HCT116 (cell line): ENCODE measurements around the gene KIAA1586. TPM values are rescaled to one million over a fixed set of nuclear protein-coding genes. Genes with fewer than 3 reads are reported as not detected.

Experiments used
- ATAC-seq: fragments of 200-7000 bp; cut with Tn5 transposase; 2 replicates; pipeline ENCODE4 v1.9.1; 2020; ENCODE audit warnings: mild to moderate bottlenecking, moderate library complexity
- BruUV-seq: library from RNA; stranded (reverse); fragments of 400-500 nt; replicated peaks from 2 replicates; lab custom pipeline; 2021; lab: Mats Ljungman, UMichigan
- CTCF ChIA-PET: fragments of 300-600 bp; sonication (Branson Sonifier 250); formaldehyde crosslinking; loops from one replicate; lab custom pipeline; 2021; ENCODE audit warnings: antibody characterized with exemption; lab: Charles Lee
- POLR2A ChIA-PET: fragments of 300-600, 350-600 bp; sonication (Branson Sonifier 250); formaldehyde crosslinking; loops from one replicate; lab custom pipeline; 2021; ENCODE audit warnings: antibody characterized with exemption; lab: Charles Lee
- RAD21 ChIA-PET, 2 experiments: fragments of 300-600 bp; sonication (Branson Sonifier 250); formaldehyde crosslinking; loops; one replicate each; lab custom pipeline; 2023; ENCODE audit warnings: low total read pairs in 2 of 2; ENCODE audit not compliant: uncharacterized antibody in 2 of 2, unreplicated experiment in 2 of 2, low non-redundant PET in 1 of 2; lab: Charles Lee
- DNase-seq: peaks from one replicate; pipeline ENCODE4 v3.0.0-alpha.2; 2010; ENCODE audit warnings: low read depth, low spot score
- H2AFZ ChIP-seq: fragments of 200-600 bp; shearing (Covaris generic), sonication (generic); 2 replicates; pipeline ENCODE4 v1.6.1; 2017; ENCODE audit warnings: low read depth, mixed run types, mixed read lengths, antibody characterized with exemption, low read length; ENCODE audit not compliant: poor library complexity, severe bottlenecking
- H3K27ac ChIP-seq: 2 replicates; pipeline ENCODE4 v1.5.1; 2012; ENCODE audit warnings: low read depth, low read length
- H3K27me3 ChIP-seq: fragments of 200-600 bp; sonication (generic); 2 replicates; pipeline ENCODE4 v1.6.1; 2016; ENCODE audit warnings: mixed run types, low read length, mixed read lengths; ENCODE audit not compliant: insufficient read depth
- H3K36me3 ChIP-seq, 2 experiments: fragments of 200-500 bp in 1 of 2; fragments of 200-600 bp in 1 of 2; sonication (Bioruptor generic) in 1 of 2; sonication (generic) in 1 of 2; 2 replicates each; pipeline versions ENCODE4 v1.5.1 to v1.6.1; 2014 to 2016; ENCODE audit warnings: low read length in 2 of 2, inconsistent platforms in 1 of 2, mixed read lengths in 1 of 2, mixed run types in 1 of 2; ENCODE audit not compliant: insufficient read depth in 2 of 2, control insufficient read depth in 1 of 2
- H3K4me1 ChIP-seq, 2 experiments: fragments of 200-600 bp in 1 of 2; sonication (generic) in 1 of 2; 2 replicates each; pipeline versions ENCODE4 v1.5.1 to v1.6.1; 2012 to 2017; ENCODE audit warnings: low read length in 2 of 2, inconsistent platforms in 1 of 2, mild to moderate bottlenecking in 1 of 2, mixed read lengths in 1 of 2, mixed run types in 1 of 2, moderate library complexity in 1 of 2; ENCODE audit not compliant: insufficient read depth in 2 of 2, control insufficient read depth in 1 of 2
- H3K4me2 ChIP-seq: fragments of 200-600 bp; sonication (generic); 2 replicates; pipeline ENCODE4 v1.6.1; 2017; ENCODE audit warnings: mixed run types, low read length, mixed read lengths
- H3K4me3 ChIP-seq, 2 experiments: fragments of 200-600 bp in 1 of 2; sonication (generic) in 1 of 2; replicated peaks in 1 of 2; 2 replicates each; pipeline ENCODE4 v1.5.1; 2011 to 2016; ENCODE audit warnings: low read length in 2 of 2, control low read depth in 1 of 2, low read depth in 1 of 2, mild to moderate bottlenecking in 1 of 2, mixed read lengths in 1 of 2, mixed run types in 1 of 2
- H3K79me2 ChIP-seq: fragments of 200-600 bp; sonication (generic); 2 replicates; pipeline ENCODE4 v1.6.1; 2017; ENCODE audit warnings: mild to moderate bottlenecking, mixed run types, low read length, moderate library complexity, mixed read lengths; ENCODE audit not compliant: insufficient read depth
- H3K9ac ChIP-seq: fragments of 200-600 bp; sonication (generic); 2 replicates; pipeline ENCODE4 v1.6.1; 2016; ENCODE audit warnings: low read length, mixed read lengths
- H3K9me2 ChIP-seq: fragments of 200-600 bp; sonication (generic), shearing (Covaris generic); 2 replicates; pipeline ENCODE4 v1.6.1; 2017; ENCODE audit warnings: mixed run types, mild to moderate bottlenecking, moderate library complexity; ENCODE audit not compliant: insufficient read depth
- H3K9me3 ChIP-seq, 2 experiments: fragments of 200-500 bp in 1 of 2; fragments of 200-600 bp in 1 of 2; sonication (Bioruptor generic) in 1 of 2; sonication (generic) in 1 of 2; 2 replicates each; pipeline ENCODE4 v1.6.1; 2014 to 2017; ENCODE audit warnings: low read length in 2 of 2, mixed read lengths in 2 of 2, inconsistent platforms in 1 of 2, low read depth in 1 of 2, mild to moderate bottlenecking in 1 of 2, mixed run types in 1 of 2, moderate library complexity in 1 of 2; ENCODE audit not compliant: control insufficient read depth in 1 of 2, insufficient read depth in 1 of 2
- H4K20me1 ChIP-seq: fragments of 200-600 bp; sonication (generic), shearing (Covaris generic); 2 replicates; pipeline ENCODE4 v1.6.1; 2017; ENCODE audit warnings: mixed run types, mild to moderate bottlenecking, moderate library complexity; ENCODE audit not compliant: insufficient read depth
- ATF3 ChIP-seq: IDR thresholded peaks from 2 replicates; pipeline ENCODE4 v1.6.1; 2012
- CEBPB ChIP-seq: IDR thresholded peaks from 2 replicates; pipeline ENCODE4 v1.6.1; 2012; ENCODE audit warnings: low read depth
- CTCF ChIP-seq, 3 experiments: fragments of 200-600 bp in 1 of 3; sonication (generic) in 1 of 3; IDR thresholded peaks in 2 of 3; conservative IDR thresholded peaks in 1 of 3; 2 replicates each; pipeline ENCODE4 v1.5.1; 2012 to 2017; ENCODE audit warnings: low read depth in 2 of 3, low read length in 2 of 3, antibody characterized with exemption in 1 of 3, borderline replicate concordance in 1 of 3, control low read depth in 1 of 3, mild to moderate bottlenecking in 1 of 3, mixed read lengths in 1 of 3, mixed run types in 1 of 3, moderate library complexity in 1 of 3; ENCODE audit not compliant: insufficient read depth in 1 of 3
- EGR1 ChIP-seq: IDR thresholded peaks from 2 replicates; pipeline ENCODE4 v1.6.1; 2012; ENCODE audit warnings: low read depth
- ELF1 ChIP-seq: IDR thresholded peaks from 2 replicates; pipeline ENCODE4 v1.6.1; 2012; ENCODE audit warnings: low read depth, borderline replicate concordance
- EZH2 ChIP-seq: fragments of 200-600 bp; sonication (generic); IDR thresholded peaks from 2 replicates; pipeline ENCODE4 v1.6.1; 2017; ENCODE audit warnings: antibody characterized with exemption, mixed run types
- FOSL1 ChIP-seq: IDR thresholded peaks from 2 replicates; pipeline ENCODE4 v1.6.1; 2012; ENCODE audit warnings: low read depth
- MAX ChIP-seq: IDR thresholded peaks from 2 replicates; pipeline ENCODE4 v1.6.1; 2012
- POLR2A ChIP-seq: IDR thresholded peaks from 2 replicates; pipeline ENCODE4 v1.7.0; 2011; ENCODE audit warnings: borderline replicate concordance; ENCODE audit not compliant: insufficient read depth, insufficient read length; ENCODE audit errors: extremely low read depth
- RAD21 ChIP-seq: IDR thresholded peaks from 2 replicates; pipeline ENCODE4 v1.6.1; 2012; ENCODE audit warnings: low read depth, mild to moderate bottlenecking
- SIN3A ChIP-seq: IDR thresholded peaks from 2 replicates; pipeline ENCODE4 v1.6.1; 2012; ENCODE audit warnings: low read depth
- SP1 ChIP-seq: IDR thresholded peaks from 2 replicates; pipeline ENCODE4 v1.6.1; 2012; ENCODE audit warnings: low read depth
- TCF7L2 ChIP-seq: IDR thresholded peaks from 2 replicates; pipeline ENCODE4 v1.7.0; 2011; ENCODE audit warnings: borderline replicate concordance, inconsistent platforms; ENCODE audit not compliant: insufficient read depth, insufficient read length; ENCODE audit errors: extremely low read depth
- YY1 ChIP-seq: IDR thresholded peaks from 2 replicates; pipeline ENCODE4 v1.6.1; 2011; ENCODE audit warnings: low read length, low read depth, moderate library complexity, mild to moderate bottlenecking; ENCODE audit not compliant: insufficient replicate concordance; ENCODE audit errors: extremely low read depth
- ZFX ChIP-seq: fragments of 450-650 bp; IDR thresholded peaks from 2 replicates; pipeline ENCODE4 v1.6.1; 2017
- ZNF274 ChIP-seq: fragments of 200-500 bp; sonication (Bioruptor generic); IDR thresholded peaks from 2 replicates; pipeline ENCODE4 v1.6.1; 2014; ENCODE audit warnings: mild to moderate bottlenecking, low read depth, low read length, inconsistent platforms
- intact Hi-C: fragments of 100-400 bp; cut with micrococcal nuclease; formaldehyde crosslinking; loops from 2 replicates; pipeline ENCODE4 v1.10.0; 2022
- total RNA-seq: library from RNA; stranded (reverse); gene quantifications from one replicate; pipeline ENCODE4 v1.2.1, GENCODE V29; 2021; ENCODE audit not compliant: unreplicated experiment

KIAA1586 gene
- total RNA-seq, 1 experiment from 2014 or later = 12.7 TPM

GRCh38 chr6:57027301-57027700 is 19.2 kb upstream of the KIAA1586 start:
- TF ChIP-seq SP1 (no peak), CTCF (IDR thresholded peaks at IDR 0.05 in 2 of 3, conservative IDR thresholded peaks at IDR 0.05 in 1 of 3; ENCODE audit: borderline replicate concordance in 1 of 3, insufficient read depth in 1 of 3, low read depth in 2 of 3, low read length in 2 of 3) (no peak), ELF1 (no peak), YY1 (no peak), MAX (no peak), ZFX (no peak)
- ChIA-PET RAD21 (no interaction called here), POLR2A (no interaction called here), CTCF (no interaction called here)
- H3K9ac ChIP-seq = no peak overlapping the region
- no peaks in the 10 kb centered on the region for H3K9me2 ChIP-seq
- H3K4me2 ChIP-seq = no peak overlapping the region
- DNase-seq (no peak), ATAC-seq (no peak)
- no peak overlapping the region for H3K27ac ChIP-seq
- H3K4me1 ChIP-seq = peaks cover 5 to 6% of the 10 kb centered on the region in 2 experiments; a peak in 3 of 4 replicates
- intact Hi-C loops = loop anchor here (10.0 kb wide), 1 partner anchor 288 kb away; the partner anchor contains the start of gene PRIM2
- no peak overlapping the region for H3K4me3 ChIP-seq
- H3K9me3 ChIP-seq = peaks cover 0 to 6% of the 10 kb centered on the region in 2 experiments; a peak in 1 of 4 replicates
- no peaks in the 10 kb centered on the region for H3K27me3 ChIP-seq
- no peak overlapping the region for H2AFZ ChIP-seq
- no TSS peak for BruUV-seq
- H3K79me2 ChIP-seq = no peaks in the 10 kb centered on the region
- no peaks in the 10 kb centered on the region for H3K36me3 ChIP-seq
- H4K20me1 ChIP-seq = no peaks in the 10 kb centered on the region

GRCh38 chr6:57029213-57029612 is 17.3 kb upstream of the KIAA1586 start:
- Histone ChIP-seq H3K9me2 (no peaks in the 10 kb centered on the region), H3K36me3 (no peaks in the 10 kb centered on the region), H3K9ac (no peak overlapping the region), H2AFZ (no peak overlapping the region), H3K4me1 (peaks cover 5 to 6% of the 10 kb centered on the region in 2 experiments; a peak in 3 of 4 replicates), H3K79me2 (no peaks in the 10 kb centered on the region), H4K20me1 (no peaks in the 10 kb centered on the region), H3K27ac (no peak overlapping the region), H3K4me2 (peak overlapping the region; percentile 15; the same call in 1 of the 2 replicates), H3K9me3 (peaks cover 0 to 1% of the 10 kb centered on the region in 2 experiments; a peak in 1 of 4 replicates), H3K4me3 (no peak overlapping the region), H3K27me3 (no peaks in the 10 kb centered on the region)
- CTCF ChIA-PET = no interaction called here
- ATAC-seq (no peak), DNase-seq (no peak)
- no TSS peak for BruUV-seq
- POLR2A ChIA-PET = no interaction called here
- RAD21 ChIA-PET = no interaction called here
- intact Hi-C loops = loop anchor here (10.0 kb wide), 1 partner anchor 286 kb away; the partner anchor contains the start of gene PRIM2
- TF ChIP-seq YY1 (no peak), SIN3A (no peak), EZH2 (no peak), ELF1 (no peak), ATF3 (no peak), ZFX (no peak), MAX (no peak), POLR2A (no peak), CEBPB (no peak), SP1 (no peak), TCF7L2 (no peak), RAD21 (no peak), ZNF274 (no peak), EGR1 (no peak), FOSL1 (no peak)
